ENCODE results near the gene CLMN. TPM values are rescaled to one million over a fixed set of nuclear protein-coding genes. Genes with fewer than 3 reads are reported as not detected.

Gene CLMN
- total RNA-seq, 1 donor, result 1.1 TPM

DNA sequence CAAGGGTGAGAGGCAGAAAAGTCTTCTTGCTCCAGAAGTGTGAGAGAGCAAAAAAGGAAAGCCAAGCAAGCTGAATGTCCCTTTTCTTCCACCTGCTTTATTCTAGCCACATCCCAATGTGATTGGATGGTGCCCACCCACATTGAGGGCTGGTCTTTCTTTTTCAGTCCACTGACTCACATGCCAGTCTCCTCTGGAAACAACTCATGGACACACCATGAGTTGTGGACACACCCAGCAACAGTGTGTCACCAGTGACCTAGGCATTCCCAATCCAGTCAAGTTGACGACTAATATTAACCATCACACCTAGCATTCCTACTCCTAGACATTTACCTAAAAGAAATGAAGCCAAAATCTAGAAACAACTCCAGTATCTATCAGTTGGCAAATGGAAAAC is 155.2 kb downstream of the CLMN start:
- Histone ChIP-seq H3K4me3 (ENCODE audit: insufficient read depth, low read length) (no peak overlapping the region), H3K36me3 (ENCODE audit: insufficient read depth, low read length) (no peaks in the 10 kb centered on the region), H3K79me2 (ENCODE audit: insufficient read depth, low read length) (no peaks in the 10 kb centered on the region), H4K20me1 (ENCODE audit: insufficient read depth, low read length) (no peaks in the 10 kb centered on the region), H3K4me2 (ENCODE audit: insufficient read depth, low read length) (no peak overlapping the region), H2AFZ (ENCODE audit: low read length) (no peak overlapping the region), H3K27me3 (ENCODE audit: insufficient read depth, low read length) (no peaks in the 10 kb centered on the region), H3K27ac (ENCODE audit: low read depth, low read length) (no peak overlapping the region), H3K9me3 (ENCODE audit: low read depth, low read length) (no peaks in the 10 kb centered on the region), H3K4me1 (ENCODE audit: insufficient read depth, low read length) (no peaks in the 10 kb centered on the region)
- TF ChIP-seq, protein P1, sequence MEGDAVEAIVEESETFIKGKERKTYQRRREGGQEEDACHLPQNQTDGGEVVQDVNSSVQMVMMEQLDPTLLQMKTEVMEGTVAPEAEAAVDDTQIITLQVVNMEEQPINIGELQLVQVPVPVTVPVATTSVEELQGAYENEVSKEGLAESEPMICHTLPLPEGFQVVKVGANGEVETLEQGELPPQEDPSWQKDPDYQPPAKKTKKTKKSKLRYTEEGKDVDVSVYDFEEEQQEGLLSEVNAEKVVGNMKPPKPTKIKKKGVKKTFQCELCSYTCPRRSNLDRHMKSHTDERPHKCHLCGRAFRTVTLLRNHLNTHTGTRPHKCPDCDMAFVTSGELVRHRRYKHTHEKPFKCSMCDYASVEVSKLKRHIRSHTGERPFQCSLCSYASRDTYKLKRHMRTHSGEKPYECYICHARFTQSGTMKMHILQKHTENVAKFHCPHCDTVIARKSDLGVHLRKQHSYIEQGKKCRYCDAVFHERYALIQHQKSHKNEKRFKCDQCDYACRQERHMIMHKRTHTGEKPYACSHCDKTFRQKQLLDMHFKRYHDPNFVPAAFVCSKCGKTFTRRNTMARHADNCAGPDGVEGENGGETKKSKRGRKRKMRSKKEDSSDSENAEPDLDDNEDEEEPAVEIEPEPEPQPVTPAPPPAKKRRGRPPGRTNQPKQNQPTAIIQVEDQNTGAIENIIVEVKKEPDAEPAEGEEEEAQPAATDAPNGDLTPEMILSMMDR (IDR thresholded peaks at IDR 0.05; ENCODE audit: extremely low read depth, low read depth, low read length), result no peak
- no peak for DNase-seq (ENCODE audit: insufficient read length, low spot score, missing footprints)

DNA sequence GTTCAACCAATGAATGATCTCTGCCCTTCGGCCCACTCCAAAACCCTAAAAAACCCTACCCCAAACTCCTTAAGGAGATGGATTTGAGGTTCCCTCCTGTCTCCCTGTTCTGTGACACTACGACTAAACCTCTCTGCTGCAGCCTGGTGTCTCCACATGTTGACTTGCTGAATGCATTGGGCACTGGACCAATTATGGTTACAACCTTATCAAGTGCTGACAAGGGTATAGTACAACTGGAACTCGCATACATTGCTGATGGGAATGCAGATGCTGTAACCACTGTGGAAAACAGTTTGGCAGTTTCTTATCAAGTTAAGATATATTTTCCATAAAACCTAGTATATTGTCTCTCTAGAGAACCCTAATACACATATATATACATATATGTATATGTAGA is 156.0 kb downstream of the CLMN start:
- H3K9me3 ChIP-seq (ENCODE audit: low read depth, low read length), result no peaks in the 10 kb centered on the region
- no peak for DNase-seq (ENCODE audit: insufficient read length, low spot score, missing footprints)
- no peak overlapping the region for H3K4me2 ChIP-seq (ENCODE audit: insufficient read depth, low read length)
- no peaks in the 10 kb centered on the region for H3K79me2 ChIP-seq (ENCODE audit: insufficient read depth, low read length)
- TF ChIP-seq, protein P1 (IDR thresholded peaks at IDR 0.05; ENCODE audit: extremely low read depth, low read depth, low read length), result no peak
- no peak overlapping the region for H3K4me3 ChIP-seq (ENCODE audit: insufficient read depth, low read length)
- no peaks in the 10 kb centered on the region for H3K27me3 ChIP-seq (ENCODE audit: insufficient read depth, low read length)
- no peaks in the 10 kb centered on the region for H3K36me3 ChIP-seq (ENCODE audit: insufficient read depth, low read length)
- H3K4me1 ChIP-seq (ENCODE audit: insufficient read depth, low read length), result no peaks in the 10 kb centered on the region
- H3K27ac ChIP-seq (ENCODE audit: low read depth, low read length), result no peak overlapping the region
- H4K20me1 ChIP-seq (ENCODE audit: insufficient read depth, low read length), result no peaks in the 10 kb centered on the region
- no peak overlapping the region for H2AFZ ChIP-seq (ENCODE audit: low read length)

DNA sequence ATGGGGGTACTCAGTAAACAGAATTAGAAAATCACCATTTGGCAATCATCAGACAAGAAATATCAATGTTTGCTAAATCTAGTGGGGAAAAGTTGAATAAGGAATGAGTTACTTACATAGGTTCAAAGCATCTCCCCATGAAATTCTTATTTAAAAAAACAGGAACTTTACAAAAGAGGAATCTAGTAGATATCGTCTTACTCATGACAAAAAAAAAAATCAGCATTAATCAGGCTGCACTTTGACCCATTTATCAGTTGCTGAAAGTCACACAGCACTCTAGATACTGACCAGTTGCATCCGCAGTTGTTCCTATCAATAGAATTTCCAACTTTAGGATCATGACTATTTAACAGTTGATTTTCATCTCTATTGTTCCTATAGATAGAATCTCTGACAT is 156.6 kb downstream of the CLMN start:
- H3K4me3 ChIP-seq (ENCODE audit: insufficient read depth, low read length), result no peak overlapping the region
- H3K4me1 ChIP-seq (ENCODE audit: insufficient read depth, low read length), result peaks cover 3% of the 10 kb centered on the region
- H3K36me3 ChIP-seq (ENCODE audit: insufficient read depth, low read length), result no peaks in the 10 kb centered on the region
- peaks cover under 1% of the 10 kb centered on the region for H3K79me2 ChIP-seq (ENCODE audit: insufficient read depth, low read length)
- no peak overlapping the region for H3K27ac ChIP-seq (ENCODE audit: low read depth, low read length)
- H3K9me3 ChIP-seq (ENCODE audit: low read depth, low read length), result no peaks in the 10 kb centered on the region
- no peaks in the 10 kb centered on the region for H4K20me1 ChIP-seq (ENCODE audit: insufficient read depth, low read length)
- no peaks in the 10 kb centered on the region for H3K27me3 ChIP-seq (ENCODE audit: insufficient read depth, low read length)
- H3K4me2 ChIP-seq (ENCODE audit: insufficient read depth, low read length), result no peak overlapping the region
- H2AFZ ChIP-seq (ENCODE audit: low read length), result no peak overlapping the region
- TF ChIP-seq, protein P1 (IDR thresholded peaks at IDR 0.05; ENCODE audit: extremely low read depth, low read depth, low read length), result no peak
- DNase-seq (ENCODE audit: insufficient read length, low spot score, missing footprints), result no peak

DNA sequence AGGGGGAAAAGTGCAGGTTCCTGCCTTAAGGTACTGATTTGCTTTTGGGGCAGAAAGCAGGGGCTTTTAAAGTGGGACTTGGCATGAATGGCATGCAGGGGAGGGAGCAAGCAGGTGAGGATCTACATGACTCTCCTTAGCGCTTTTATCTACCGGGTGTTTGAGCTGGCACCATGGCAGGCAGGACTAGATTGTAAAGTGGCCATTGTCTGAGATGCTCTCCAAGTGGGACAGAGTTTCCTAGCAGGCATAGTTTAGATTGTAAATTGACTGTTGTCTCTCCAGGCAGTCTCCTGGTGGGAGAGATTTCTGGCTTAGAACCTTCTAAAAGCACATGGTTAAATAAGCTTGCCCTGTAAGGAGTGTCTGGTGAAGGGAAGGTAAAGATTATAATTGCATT is 157.1 kb downstream of the CLMN start:
- Histone ChIP-seq H3K79me2 (ENCODE audit: insufficient read depth, low read length) (peaks cover 2% of the 10 kb centered on the region), H3K9me3 (ENCODE audit: low read depth, low read length) (no peaks in the 10 kb centered on the region), H3K36me3 (ENCODE audit: insufficient read depth, low read length) (no peaks in the 10 kb centered on the region), H3K4me1 (ENCODE audit: insufficient read depth, low read length) (peaks cover 7% of the 10 kb centered on the region), H3K27ac (ENCODE audit: low read depth, low read length) (no peak overlapping the region), H3K4me2 (ENCODE audit: insufficient read depth, low read length) (no peak overlapping the region), H3K27me3 (ENCODE audit: insufficient read depth, low read length) (no peaks in the 10 kb centered on the region), H4K20me1 (ENCODE audit: insufficient read depth, low read length) (no peaks in the 10 kb centered on the region), H3K4me3 (ENCODE audit: insufficient read depth, low read length) (no peak overlapping the region), H2AFZ (ENCODE audit: low read length) (no peak overlapping the region)
- TF ChIP-seq, protein P1 (IDR thresholded peaks at IDR 0.05; ENCODE audit: extremely low read depth, low read depth, low read length), result no peak
- DNase-seq (ENCODE audit: insufficient read length, low spot score, missing footprints), result no peak
